K562 (cell line): ENCODE data around the gene RABGAP1. TPM values are rescaled to one million over a fixed set of nuclear protein-coding genes. Genes with fewer than 3 reads are reported as not detected.

Experiments used
- ARNT ChIP-seq, 2 experiments: fragments of 450-650 bp; IDR thresholded peaks; 2 replicates each; pipeline ENCODE4 v1.6.1; 2016; ENCODE audit warnings: mild to moderate bottlenecking in 1 of 2
- ELF4 ChIP-seq: fragments of 450-650 bp; formaldehyde crosslinking; IDR thresholded peaks from 2 replicates; pipeline ENCODE4 v1.4.0; 2022; ENCODE audit warnings: missing genetic modification characterization
- GTF2E2 ChIP-seq: fragments of 200-800 bp; sonication (Bioruptor generic); IDR thresholded peaks from 2 replicates; pipeline ENCODE4 v1.6.1; 2016; ENCODE audit warnings: missing genetic modification characterization, missing compliant biosample characterization
- GTF2F1 ChIP-seq: IDR thresholded peaks from 2 replicates; pipeline ENCODE4 v1.6.1; 2011; ENCODE audit warnings: low read depth, low read length, improper control_type of control experiment
- HNRNPLL ChIP-seq: fragments of 200-400 bp; formaldehyde crosslinking; IDR thresholded peaks from 2 replicates; pipeline ENCODE4 v1.6.1; 2017; ENCODE audit warnings: low read length, low read depth, mild to moderate bottlenecking; ENCODE audit not compliant: poor library complexity, severe bottlenecking
- KLF13 ChIP-seq: fragments of 450-650 bp; IDR thresholded peaks from 2 replicates; pipeline ENCODE4 v1.6.1; 2016; ENCODE audit warnings: missing genetic modification characterization, low read depth, mild to moderate bottlenecking, missing compliant biosample characterization, moderate library complexity, borderline replicate concordance
- MCM3 ChIP-seq: fragments of 450-650 bp; IDR thresholded peaks from 2 replicates; pipeline ENCODE4 v1.6.1; 2016
- PCBP1 ChIP-seq: fragments of 200-400 bp; formaldehyde crosslinking; IDR thresholded peaks from 2 replicates; pipeline ENCODE4 v1.6.1; 2018; ENCODE audit warnings: mild to moderate bottlenecking, low read depth, low read length; ENCODE audit not compliant: poor library complexity, severe bottlenecking
- PKNOX1 ChIP-seq: fragments of 450-650 bp; IDR thresholded peaks from 2 replicates; pipeline ENCODE4 v1.6.1; 2016
- RAD21 ChIP-seq, 2 experiments: fragments of 250-450 bp in 1 of 2; fragments of 450-650 bp in 1 of 2; sonication (Bioruptor Pico) in 1 of 2; formaldehyde crosslinking in 1 of 2; IDR thresholded peaks in 1 of 2; conservative IDR thresholded peaks in 1 of 2; 2 replicates each; pipeline versions ENCODE4 v1.4.0 to v1.8.0; 2020 to 2022; ENCODE audit warnings: mild to moderate bottlenecking in 2 of 2, moderate library complexity in 1 of 2
- RNF2 ChIP-seq: sonication (generic); IDR thresholded peaks from 2 replicates; pipeline ENCODE4 v1.6.1; 2016
- ZBTB40 ChIP-seq, 2 experiments: fragments of 450-650 bp in 1 of 2; sonication (generic) in 1 of 2; formaldehyde crosslinking in 1 of 2; IDR thresholded peaks; 2 replicates each; pipeline versions ENCODE4 v1.7.1 to v1.9.0; 2016 to 2022; ENCODE audit warnings: inconsistent platforms in 1 of 2, mild to moderate bottlenecking in 1 of 2, missing genetic modification reagents in 1 of 2
- ZNF263 ChIP-seq: sonication (generic); formaldehyde crosslinking; IDR thresholded peaks from 2 replicates; pipeline ENCODE4 v1.8.0; 2022; ENCODE audit warnings: mild to moderate bottlenecking, missing genetic modification reagents, borderline replicate concordance
- ZNF431 ChIP-seq: sonication (generic); formaldehyde crosslinking; IDR thresholded peaks from 2 replicates; pipeline ENCODE4 v1.8.0; 2022; ENCODE audit warnings: mild to moderate bottlenecking, missing genetic modification reagents
- polyA plus RNA-seq, 8 experiments: library from polyadenylated mRNA; depleted of rRNA in 4 of 8; stranded (reverse) in 5 of 8; unstranded in 3 of 8; fragments of >200 nt; fragmentation: Nextera tagmentation in 2 of 8; fragmentation: Illumina TruSeq in 1 of 8; extraction: Ambion mirVana in 2 of 8; extraction: Trizol in 1 of 8; gene quantifications; 2 replicates each; pipeline versions ENCODE4 v1.2.1 to v1.2.3, GENCODE V29; 2011 to 2014; ENCODE audit warnings: inconsistent platforms in 1 of 8, missing spikeins in 1 of 8
- total RNA-seq, 7 experiments: library from RNA; depleted of rRNA in 6 of 7; stranded (reverse); fragments of >200 nt in 6 of 7; fragmentation: Illumina TruSeq in 2 of 7; extraction: Trizol in 2 of 7; gene quantifications; 2 replicates each; pipeline versions ENCODE4 v1.2.1 to v1.2.3, GENCODE V29; 2011 to 2021; ENCODE audit warnings: low replicate concordance in 1 of 7
- TF ChIP-seq, protein P1 (sequence below): fragments of 450-650 bp; IDR thresholded peaks from 2 replicates; pipeline ENCODE4 v1.7.0; 2016; ENCODE audit warnings: borderline replicate concordance

Gene RABGAP1
- total and polyA plus RNA-seq, 9 of the 15 experiments (the other 6 are each of a cell fraction or from before 2014, with no cell fraction given), result 1.5 to 22.7 (median 13.1) TPM

DNA sequence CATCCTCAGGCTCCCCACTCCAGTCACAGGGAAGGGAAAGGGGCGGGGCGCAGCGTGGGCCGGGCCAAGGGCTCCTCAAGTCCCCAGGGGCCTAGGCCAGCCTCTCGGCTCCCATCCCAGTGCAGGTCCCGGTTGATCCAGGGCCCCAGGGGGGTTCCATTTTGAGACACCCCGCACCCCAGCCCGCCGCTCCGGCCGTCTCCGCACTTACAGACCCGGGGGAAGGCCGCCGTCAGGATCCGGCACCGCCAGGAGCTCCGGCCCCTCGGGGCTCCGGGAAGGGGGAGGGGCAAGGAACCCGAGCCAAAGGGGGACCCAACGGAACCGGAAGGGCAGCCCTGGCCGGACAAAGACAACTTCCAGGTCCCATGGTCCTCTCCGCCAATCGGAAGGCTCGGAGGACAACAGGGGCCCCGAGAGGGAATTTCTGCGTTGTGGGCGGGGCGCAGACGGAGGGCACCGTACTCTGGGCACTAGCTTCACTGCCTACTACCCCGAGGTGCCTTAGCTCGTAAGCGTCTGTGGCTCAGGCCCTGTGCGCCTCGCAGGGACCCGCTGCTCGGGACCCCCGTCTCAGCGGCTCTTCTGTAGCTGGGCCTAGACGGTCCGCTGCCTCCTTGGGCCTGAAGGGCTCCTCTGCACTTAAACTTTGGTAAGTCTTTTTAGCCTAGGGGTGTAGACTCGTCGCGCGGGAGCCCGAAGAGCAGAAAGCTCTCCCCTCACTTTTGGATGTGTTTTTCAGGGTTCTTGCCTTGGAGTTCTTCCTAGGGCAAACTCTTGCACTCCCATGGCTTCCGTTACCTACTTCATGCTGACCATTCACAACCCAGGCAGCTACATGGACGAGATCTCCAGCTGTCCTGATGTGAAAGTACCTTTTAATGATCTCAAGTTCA, 9.3 kb upstream of the RABGAP1 start, which contains the start of gene ZBTB26 (continued):
- TF ChIP-seq ZBTB40 (IDR thresholded peaks at IDR 0.05) (peak; percentile 98), ZBTB40 (CRISPR knock-in tag; IDR thresholded peaks at IDR 0.05) (no peak), PCBP1 (peak; percentile 64), RNF2 (peak; percentile 43; the same call in 1 of the 2 replicates), ARNT (IDR thresholded peaks at IDR 0.05) (no peak), ELF4 (CRISPR knock-in tag) (no peak), ZNF431 (peak; percentile 32; the same call in 1 of the 2 replicates), HNRNPLL (peak; percentile 75), PKNOX1 (peak; percentile 65), ZNF263 (no peak), KLF13 (tag) (peak; percentile 74), GTF2E2 (peak; percentile 84; the same call in 1 of the 2 replicates), MCM3 (no peak), RAD21 (CRISPR knock-in tag; conservative IDR thresholded peaks at IDR 0.05 in 1 of 2, IDR thresholded peaks at IDR 0.05 in 1 of 2) (no peak), GTF2F1 (no peak)
- TF ChIP-seq, protein P1, sequence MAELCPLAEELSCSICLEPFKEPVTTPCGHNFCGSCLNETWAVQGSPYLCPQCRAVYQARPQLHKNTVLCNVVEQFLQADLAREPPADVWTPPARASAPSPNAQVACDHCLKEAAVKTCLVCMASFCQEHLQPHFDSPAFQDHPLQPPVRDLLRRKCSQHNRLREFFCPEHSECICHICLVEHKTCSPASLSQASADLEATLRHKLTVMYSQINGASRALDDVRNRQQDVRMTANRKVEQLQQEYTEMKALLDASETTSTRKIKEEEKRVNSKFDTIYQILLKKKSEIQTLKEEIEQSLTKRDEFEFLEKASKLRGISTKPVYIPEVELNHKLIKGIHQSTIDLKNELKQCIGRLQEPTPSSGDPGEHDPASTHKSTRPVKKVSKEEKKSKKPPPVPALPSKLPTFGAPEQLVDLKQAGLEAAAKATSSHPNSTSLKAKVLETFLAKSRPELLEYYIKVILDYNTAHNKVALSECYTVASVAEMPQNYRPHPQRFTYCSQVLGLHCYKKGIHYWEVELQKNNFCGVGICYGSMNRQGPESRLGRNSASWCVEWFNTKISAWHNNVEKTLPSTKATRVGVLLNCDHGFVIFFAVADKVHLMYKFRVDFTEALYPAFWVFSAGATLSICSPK, result no peak
